K562 (cell line): ENCODE data around the gene STIM1. TPM values are rescaled to one million over a fixed set of nuclear protein-coding genes. Genes with fewer than 3 reads are reported as not detected.

Experiments
- ADNP ChIP-seq: fragments of 200-800 bp; sonication (Bioruptor generic); IDR thresholded peaks from 2 replicates; pipeline ENCODE4 v1.6.1; 2016; ENCODE audit warnings: missing genetic modification characterization, missing compliant biosample characterization
- DACH1 ChIP-seq: fragments of 450-650 bp; IDR thresholded peaks from 2 replicates; pipeline ENCODE4 v1.6.1; 2018; ENCODE audit not compliant: partially characterized antibody
- HNRNPLL ChIP-seq: fragments of 200-400 bp; formaldehyde crosslinking; IDR thresholded peaks from 2 replicates; pipeline ENCODE4 v1.6.1; 2017; ENCODE audit warnings: low read length, low read depth, mild to moderate bottlenecking; ENCODE audit not compliant: poor library complexity, severe bottlenecking
- HSF4 ChIP-seq: fragments of 250-450 bp; sonication (Bioruptor Pico); IDR thresholded peaks from 2 replicates; pipeline ENCODE4 v2.1.2; 2022; ENCODE audit warnings: mild to moderate bottlenecking, moderate library complexity, borderline replicate concordance
- KLF16 ChIP-seq: IDR thresholded peaks from 2 replicates; pipeline ENCODE4 v1.6.1; 2016; ENCODE audit warnings: antibody characterized with exemption
- LEF1 ChIP-seq: fragments of 450-650 bp; IDR thresholded peaks from 2 replicates; pipeline ENCODE4 v1.6.1; 2016; ENCODE audit warnings: mild to moderate bottlenecking
- NCOR1 ChIP-seq: fragments of 450-650 bp; IDR thresholded peaks from 2 replicates; pipeline ENCODE4 v1.6.1; 2016; ENCODE audit warnings: mild to moderate bottlenecking, moderate library complexity
- NR2F6 ChIP-seq: fragments of 450-650 bp; formaldehyde crosslinking; IDR thresholded peaks from 2 replicates; pipeline ENCODE4 v1.4.0; 2020; ENCODE audit warnings: mild to moderate bottlenecking
- PHTF2 ChIP-seq: fragments of 250-450 bp; sonication (Bioruptor Pico); IDR thresholded peaks from 2 replicates; pipeline ENCODE4 v1.5.0; 2021; ENCODE audit warnings: mild to moderate bottlenecking
- PRMT5 ChIP-seq: sonication (generic); formaldehyde crosslinking; IDR thresholded peaks from 2 replicates; pipeline ENCODE4 v1.5.0; 2020; ENCODE audit warnings: missing genetic modification reagents
- TCF7 ChIP-seq: sonication (generic); IDR thresholded peaks from 2 replicates; pipeline ENCODE4 v1.6.1; 2016; ENCODE audit warnings: antibody characterized with exemption, borderline replicate concordance
- ZNF282 ChIP-seq: sonication (generic); formaldehyde crosslinking; IDR thresholded peaks from 2 replicates; pipeline ENCODE4 v1.8.1; 2023; ENCODE audit warnings: missing genetic modification reagents
- polyA plus RNA-seq, 8 experiments: library from polyadenylated mRNA; depleted of rRNA in 4 of 8; stranded (reverse) in 5 of 8; unstranded in 3 of 8; fragments of >200 nt; fragmentation: Nextera tagmentation in 2 of 8; fragmentation: Illumina TruSeq in 1 of 8; extraction: Ambion mirVana in 2 of 8; extraction: Trizol in 1 of 8; gene quantifications; 2 replicates each; pipeline versions ENCODE4 v1.2.1 to v1.2.3, GENCODE V29; 2011 to 2014; ENCODE audit warnings: inconsistent platforms in 1 of 8, missing spikeins in 1 of 8
- total RNA-seq, 7 experiments: library from RNA; depleted of rRNA in 6 of 7; stranded (reverse); fragments of >200 nt in 6 of 7; fragmentation: Illumina TruSeq in 2 of 7; extraction: Trizol in 2 of 7; gene quantifications; 2 replicates each; pipeline versions ENCODE4 v1.2.1 to v1.2.3, GENCODE V29; 2011 to 2021; ENCODE audit warnings: low replicate concordance in 1 of 7
- TF ChIP-seq, protein P1 (sequence below): fragments of 450-650 bp; IDR thresholded peaks from 2 replicates; pipeline ENCODE4 v1.6.1; 2017; ENCODE audit warnings: antibody characterized with exemption, mild to moderate bottlenecking
- TF ChIP-seq, protein P2 (sequence below): fragments of 250-450 bp; sonication (Bioruptor Pico); IDR thresholded peaks from 2 replicates; pipeline ENCODE4 v1.5.0; 2021; ENCODE audit warnings: mild to moderate bottlenecking, borderline replicate concordance
- TF ChIP-seq, protein P3 (sequence below): fragments of 250-450 bp; sonication (Bioruptor Pico); IDR thresholded peaks from 2 replicates; pipeline ENCODE4 v1.4.0; 2020; ENCODE audit warnings: mild to moderate bottlenecking, moderate library complexity, borderline replicate concordance
- TF ChIP-seq, protein P4 (sequence below): fragments of 250-450 bp; sonication (Bioruptor Pico); IDR thresholded peaks from 2 replicates; pipeline ENCODE4 v1.8.0; 2022; ENCODE audit warnings: moderate library complexity, mild to moderate bottlenecking, inconsistent platforms
- TF ChIP-seq, protein P5 (sequence below): fragments of 250-450 bp; sonication (Bioruptor Pico); IDR thresholded peaks from 2 replicates; pipeline ENCODE4 v1.6.1; 2021; ENCODE audit warnings: mild to moderate bottlenecking

STIM1 gene
- total and polyA plus RNA-seq, 9 of the 15 experiments (the other 6 are each of a cell fraction or from before 2014, with no cell fraction given) = 7.7 to 50.5 (median 22.5) TPM

DNA sequence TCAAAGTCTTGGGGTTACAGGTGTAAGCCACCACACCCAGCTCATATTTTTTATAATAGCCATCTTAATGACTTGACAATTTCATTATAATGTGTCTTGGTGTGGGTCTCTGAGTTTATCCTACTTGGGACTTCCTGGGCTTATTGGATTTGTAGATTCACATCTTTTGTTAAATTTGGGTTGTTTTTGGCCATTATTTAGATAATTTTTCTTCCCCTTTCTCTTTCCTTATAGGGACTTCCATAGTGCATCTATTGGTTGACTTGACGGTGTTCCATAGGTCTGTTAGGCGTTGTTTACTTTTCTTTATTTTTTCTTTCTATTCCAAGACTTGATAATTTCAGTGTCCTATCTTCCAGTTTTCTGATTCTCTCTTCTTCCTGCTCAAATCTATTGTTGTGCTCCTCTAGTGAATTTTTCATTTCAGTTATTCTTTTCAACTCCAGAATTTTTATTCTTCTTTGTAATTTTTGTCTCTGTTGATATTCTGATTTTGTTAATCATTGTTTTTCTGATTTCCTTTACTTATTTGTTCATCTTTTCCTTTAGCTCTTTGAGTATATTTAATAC lies 284.7 kb downstream of the STIM1 start (continued):
- TF ChIP-seq, protein P1, sequence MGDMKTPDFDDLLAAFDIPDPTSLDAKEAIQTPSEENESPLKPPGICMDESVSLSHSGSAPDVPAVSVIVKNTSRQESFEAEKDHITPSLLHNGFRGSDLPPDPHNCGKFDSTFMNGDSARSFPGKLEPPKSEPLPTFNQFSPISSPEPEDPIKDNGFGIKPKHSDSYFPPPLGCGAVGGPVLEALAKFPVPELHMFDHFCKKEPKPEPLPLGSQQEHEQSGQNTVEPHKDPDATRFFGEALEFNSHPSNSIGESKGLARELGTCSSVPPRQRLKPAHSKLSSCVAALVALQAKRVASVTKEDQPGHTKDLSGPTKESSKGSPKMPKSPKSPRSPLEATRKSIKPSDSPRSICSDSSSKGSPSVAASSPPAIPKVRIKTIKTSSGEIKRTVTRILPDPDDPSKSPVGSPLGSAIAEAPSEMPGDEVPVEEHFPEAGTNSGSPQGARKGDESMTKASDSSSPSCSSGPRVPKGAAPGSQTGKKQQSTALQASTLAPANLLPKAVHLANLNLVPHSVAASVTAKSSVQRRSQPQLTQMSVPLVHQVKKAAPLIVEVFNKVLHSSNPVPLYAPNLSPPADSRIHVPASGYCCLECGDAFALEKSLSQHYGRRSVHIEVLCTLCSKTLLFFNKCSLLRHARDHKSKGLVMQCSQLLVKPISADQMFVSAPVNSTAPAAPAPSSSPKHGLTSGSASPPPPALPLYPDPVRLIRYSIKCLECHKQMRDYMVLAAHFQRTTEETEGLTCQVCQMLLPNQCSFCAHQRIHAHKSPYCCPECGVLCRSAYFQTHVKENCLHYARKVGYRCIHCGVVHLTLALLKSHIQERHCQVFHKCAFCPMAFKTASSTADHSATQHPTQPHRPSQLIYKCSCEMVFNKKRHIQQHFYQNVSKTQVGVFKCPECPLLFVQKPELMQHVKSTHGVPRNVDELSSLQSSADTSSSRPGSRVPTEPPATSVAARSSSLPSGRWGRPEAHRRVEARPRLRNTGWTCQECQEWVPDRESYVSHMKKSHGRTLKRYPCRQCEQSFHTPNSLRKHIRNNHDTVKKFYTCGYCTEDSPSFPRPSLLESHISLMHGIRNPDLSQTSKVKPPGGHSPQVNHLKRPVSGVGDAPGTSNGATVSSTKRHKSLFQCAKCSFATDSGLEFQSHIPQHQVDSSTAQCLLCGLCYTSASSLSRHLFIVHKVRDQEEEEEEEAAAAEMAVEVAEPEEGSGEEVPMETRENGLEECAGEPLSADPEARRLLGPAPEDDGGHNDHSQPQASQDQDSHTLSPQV = no peak
- TF ChIP-seq KLF16 (no peak), NR2F6 (CRISPR knock-in tag) (no peak), TCF7 (no peak), DACH1 (no peak), NCOR1 (peak; percentile 25; the same call in 1 of the 2 replicates), PHTF2 (CRISPR knock-in tag) (no peak), LEF1 (0 out of 2 replicates have a peak, but pooled peaks have one; percentile 42), ADNP (tag) (no peak), HNRNPLL (no peak), PRMT5 (no peak), HSF4 (no peak), ZNF282 (no peak)
- TF ChIP-seq, protein P2, sequence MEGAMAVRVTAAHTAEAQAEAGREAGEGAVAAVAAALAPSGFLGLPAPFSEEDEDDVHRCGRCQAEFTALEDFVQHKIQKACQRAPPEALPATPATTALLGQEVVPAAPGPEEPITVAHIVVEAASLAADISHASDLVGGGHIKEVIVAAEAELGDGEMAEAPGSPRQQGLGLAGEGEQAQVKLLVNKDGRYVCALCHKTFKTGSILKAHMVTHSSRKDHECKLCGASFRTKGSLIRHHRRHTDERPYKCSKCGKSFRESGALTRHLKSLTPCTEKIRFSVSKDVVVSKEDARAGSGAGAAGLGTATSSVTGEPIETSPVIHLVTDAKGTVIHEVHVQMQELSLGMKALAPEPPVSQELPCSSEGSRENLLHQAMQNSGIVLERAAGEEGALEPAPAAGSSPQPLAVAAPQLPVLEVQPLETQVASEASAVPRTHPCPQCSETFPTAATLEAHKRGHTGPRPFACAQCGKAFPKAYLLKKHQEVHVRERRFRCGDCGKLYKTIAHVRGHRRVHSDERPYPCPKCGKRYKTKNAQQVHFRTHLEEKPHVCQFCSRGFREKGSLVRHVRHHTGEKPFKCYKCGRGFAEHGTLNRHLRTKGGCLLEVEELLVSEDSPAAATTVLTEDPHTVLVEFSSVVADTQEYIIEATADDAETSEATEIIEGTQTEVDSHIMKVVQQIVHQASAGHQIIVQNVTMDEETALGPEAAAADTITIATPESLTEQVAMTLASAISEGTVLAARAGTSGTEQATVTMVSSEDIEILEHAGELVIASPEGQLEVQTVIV (CRISPR knock-in tag) = no peak
- TF ChIP-seq, protein P3, sequence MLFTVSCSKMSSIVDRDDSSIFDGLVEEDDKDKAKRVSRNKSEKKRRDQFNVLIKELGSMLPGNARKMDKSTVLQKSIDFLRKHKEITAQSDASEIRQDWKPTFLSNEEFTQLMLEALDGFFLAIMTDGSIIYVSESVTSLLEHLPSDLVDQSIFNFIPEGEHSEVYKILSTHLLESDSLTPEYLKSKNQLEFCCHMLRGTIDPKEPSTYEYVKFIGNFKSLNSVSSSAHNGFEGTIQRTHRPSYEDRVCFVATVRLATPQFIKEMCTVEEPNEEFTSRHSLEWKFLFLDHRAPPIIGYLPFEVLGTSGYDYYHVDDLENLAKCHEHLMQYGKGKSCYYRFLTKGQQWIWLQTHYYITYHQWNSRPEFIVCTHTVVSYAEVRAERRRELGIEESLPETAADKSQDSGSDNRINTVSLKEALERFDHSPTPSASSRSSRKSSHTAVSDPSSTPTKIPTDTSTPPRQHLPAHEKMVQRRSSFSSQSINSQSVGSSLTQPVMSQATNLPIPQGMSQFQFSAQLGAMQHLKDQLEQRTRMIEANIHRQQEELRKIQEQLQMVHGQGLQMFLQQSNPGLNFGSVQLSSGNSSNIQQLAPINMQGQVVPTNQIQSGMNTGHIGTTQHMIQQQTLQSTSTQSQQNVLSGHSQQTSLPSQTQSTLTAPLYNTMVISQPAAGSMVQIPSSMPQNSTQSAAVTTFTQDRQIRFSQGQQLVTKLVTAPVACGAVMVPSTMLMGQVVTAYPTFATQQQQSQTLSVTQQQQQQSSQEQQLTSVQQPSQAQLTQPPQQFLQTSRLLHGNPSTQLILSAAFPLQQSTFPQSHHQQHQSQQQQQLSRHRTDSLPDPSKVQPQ = no peak
- TF ChIP-seq, protein P4, sequence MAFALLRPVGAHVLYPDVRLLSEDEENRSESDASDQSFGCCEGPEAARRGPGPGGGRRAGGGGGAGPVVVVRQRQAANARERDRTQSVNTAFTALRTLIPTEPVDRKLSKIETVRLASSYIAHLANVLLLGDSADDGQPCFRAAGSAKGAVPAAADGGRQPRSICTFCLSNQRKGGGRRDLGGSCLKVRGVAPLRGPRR (CRISPR knock-in tag) = no peak
- TF ChIP-seq, protein P5, sequence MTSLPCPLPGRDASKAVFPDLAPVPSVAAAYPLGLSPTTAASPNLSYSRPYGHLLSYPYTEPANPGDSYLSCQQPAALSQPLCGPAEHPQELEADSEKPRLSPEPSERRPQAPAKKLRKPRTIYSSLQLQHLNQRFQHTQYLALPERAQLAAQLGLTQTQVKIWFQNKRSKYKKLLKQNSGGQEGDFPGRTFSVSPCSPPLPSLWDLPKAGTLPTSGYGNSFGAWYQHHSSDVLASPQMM = no peak
